Pancreas (tissue), 10 donors: ENCODE measurements around the gene GRIN2C. TPM values are rescaled to one million over a fixed set of nuclear protein-coding genes. Genes with fewer than 3 reads are reported as not detected.

Experiments
- ATAC-seq, 4 donors: fragments of 200-7000 bp; cut with Tn5 transposase; one replicate each; pipeline versions ENCODE4 v1.8.0 to v1.9.1; 2020; ENCODE audit warnings: mild to moderate bottlenecking in 4 of 4, moderate library complexity in 4 of 4
- DNase-seq, 6 donors: peaks; one replicate each; pipeline ENCODE4 v3.0.0-alpha.2; 2020
- FAIRE-seq: peaks from 2 replicates; lab custom pipeline; 2012; peaks lifted over from hg19 to GRCh38; lab: Jason Lieb, UNC
- H3K27ac ChIP-seq, 4 donors: fragments of 200-600 bp; sonication (generic); 1 replicate in 3 of 4; 2 replicates in 1 of 4; pipeline versions ENCODE4 v1.5.0 to v1.8.0; 2020
- H3K27me3 ChIP-seq, 4 donors: fragments of 200-600 bp; one replicate each; pipeline ENCODE4 v1.8.0; 2021
- H3K36me3 ChIP-seq, 3 donors: fragments of 200-600 bp; sonication (generic) in 1 of 3; one replicate each; pipeline versions ENCODE4 v1.5.0 to v1.8.0; 2020 to 2021
- H3K4me1 ChIP-seq, 3 donors: fragments of 200-600 bp; one replicate each; pipeline ENCODE4 v1.8.0; 2021
- H3K4me3 ChIP-seq, 4 donors: fragments of 200-600 bp; sonication (generic) in 2 of 4; one replicate each; pipeline versions ENCODE4 v1.5.0 to v1.8.0; 2020 to 2021
- H3K9me3 ChIP-seq, 4 donors: fragments of 200-600 bp; one replicate each; pipeline ENCODE4 v1.8.0; 2021
- WGBS, 2 donors: extraction: QIAGEN DNeasy Blood & Tissue Kit; methylation state at CpG; one replicate each; pipeline ENCODE4 v1.1.7; 2013; 5-methylcytosine and 5-hydroxymethylcytosine counted together
- intact Hi-C, 3 donors: fragments of 100-400 bp; cut with DNase I; formaldehyde crosslinking; loops; one replicate each; pipeline versions ENCODE4 v1.11.1 to v1.14.2; 2022
- polyA plus RNA-seq, 2 donors: library from polyadenylated mRNA; stranded (reverse); fragments of 200-250 nt; gene quantifications; one replicate each; pipeline ENCODE4 v1.2.3, GENCODE V29; 2013
- total RNA-seq, 6 donors: library from RNA; stranded (reverse); fragmentation: NEBNext Ultra II Directional in 4 of 6; extraction: Animal tissue kit (Norgen Biotek cat#: 25700) in 4 of 6; gene quantifications; one replicate each; pipeline versions ENCODE4 v1.2.1 to v1.2.4, GENCODE V29; 2021 to 2023
- TF ChIP-seq, protein P1 (sequence below), 4 donors: fragments of 200-600 bp; sonication (generic) in 3 of 4; IDR thresholded peaks; one replicate each; pipeline versions ENCODE4 v1.5.0 to v1.8.0; 2021; ENCODE audit warnings: antibody characterized with exemption in 4 of 4
- donor health status: healthy with polysubstance abuse.
- donor health status: DM: no; HTN: no; CAD: no; lungs with moderate emphysema.
- donor health status: DM: no; HTN: no; CAD: no.
- donor health status: control.
- donor health status: control.
- donor health status: Bipolar disorder and iron deficiency.
- donor health status: DM: yes; HTN: yes; CAD: no.
- donor health status: DM: no; HTN: no; CAD: no.
- donor health status: DM: no; HTN: no; CAD: no.
- donor health status: DM: yes; HTN: yes; CAD: no.

The GRIN2C gene
- total and polyA plus RNA-seq, 8 donors, result 0.03 to 0.15 (median 0.09) TPM; not detected in 3

DNA sequence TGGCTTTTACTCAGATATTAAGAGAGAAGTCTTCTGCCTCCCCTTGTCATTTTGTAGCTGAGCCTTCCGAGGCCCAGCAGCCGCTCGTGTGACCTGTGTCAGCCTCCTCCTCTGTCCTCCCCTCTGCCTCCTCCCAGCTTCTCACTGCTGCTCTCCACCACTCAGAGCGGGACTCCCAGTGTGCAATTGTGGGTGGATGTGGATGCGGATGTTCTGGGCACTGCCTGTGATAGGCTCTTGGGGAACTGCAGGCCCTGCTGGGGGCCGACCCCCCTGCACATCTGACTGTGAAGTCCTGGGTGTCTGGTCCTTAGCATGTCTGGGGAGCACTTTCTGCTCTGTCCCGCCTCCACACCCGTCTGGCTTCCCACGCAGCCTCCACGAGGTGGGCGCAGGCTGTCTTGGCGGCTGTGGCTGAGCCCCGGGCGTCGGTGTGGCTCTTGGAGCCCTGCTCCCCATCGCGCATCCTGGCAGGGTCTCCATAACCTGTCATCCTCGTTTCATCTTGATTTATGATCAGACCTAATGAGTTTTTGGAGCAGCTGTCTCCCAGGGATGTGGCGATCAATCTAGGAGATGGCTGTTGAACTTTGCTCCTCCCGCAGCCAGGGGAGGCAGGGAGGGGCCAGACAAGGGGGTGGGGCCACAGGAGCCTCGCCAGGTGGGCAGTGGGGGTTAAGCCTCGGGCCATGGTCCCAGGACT is 28.1 kb downstream of the GRIN2C start:
- ATAC-seq (no peak), FAIRE-seq (no peak)

DNA sequence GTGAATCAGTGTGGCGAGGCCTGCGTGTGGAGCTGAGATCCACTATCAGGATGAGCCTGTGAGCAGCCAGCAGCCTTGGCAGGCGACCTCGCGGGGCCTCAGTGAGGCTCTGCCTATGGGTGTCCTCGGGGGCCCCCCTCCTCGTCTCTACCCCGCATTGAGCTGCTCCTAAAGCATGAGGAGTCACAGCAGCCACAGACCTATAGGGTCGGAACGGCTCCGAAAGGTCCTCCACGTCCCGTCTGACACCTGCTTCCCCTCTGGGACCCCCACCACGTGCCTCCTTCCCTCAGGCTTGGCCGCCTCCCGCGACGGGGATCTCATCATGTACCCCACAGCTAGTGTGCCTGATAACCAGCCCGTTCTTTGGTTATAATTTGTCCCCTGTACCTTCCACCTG is 28.8 kb downstream of the GRIN2C start:
- TF ChIP-seq, protein P1, sequence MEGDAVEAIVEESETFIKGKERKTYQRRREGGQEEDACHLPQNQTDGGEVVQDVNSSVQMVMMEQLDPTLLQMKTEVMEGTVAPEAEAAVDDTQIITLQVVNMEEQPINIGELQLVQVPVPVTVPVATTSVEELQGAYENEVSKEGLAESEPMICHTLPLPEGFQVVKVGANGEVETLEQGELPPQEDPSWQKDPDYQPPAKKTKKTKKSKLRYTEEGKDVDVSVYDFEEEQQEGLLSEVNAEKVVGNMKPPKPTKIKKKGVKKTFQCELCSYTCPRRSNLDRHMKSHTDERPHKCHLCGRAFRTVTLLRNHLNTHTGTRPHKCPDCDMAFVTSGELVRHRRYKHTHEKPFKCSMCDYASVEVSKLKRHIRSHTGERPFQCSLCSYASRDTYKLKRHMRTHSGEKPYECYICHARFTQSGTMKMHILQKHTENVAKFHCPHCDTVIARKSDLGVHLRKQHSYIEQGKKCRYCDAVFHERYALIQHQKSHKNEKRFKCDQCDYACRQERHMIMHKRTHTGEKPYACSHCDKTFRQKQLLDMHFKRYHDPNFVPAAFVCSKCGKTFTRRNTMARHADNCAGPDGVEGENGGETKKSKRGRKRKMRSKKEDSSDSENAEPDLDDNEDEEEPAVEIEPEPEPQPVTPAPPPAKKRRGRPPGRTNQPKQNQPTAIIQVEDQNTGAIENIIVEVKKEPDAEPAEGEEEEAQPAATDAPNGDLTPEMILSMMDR (IDR thresholded peaks at IDR 0.05), result no peak
- Histone ChIP-seq H3K4me3 (no peak overlapping the region), H3K27me3 (no peaks in the 10 kb centered on the region), H3K9me3 (no peaks in the 10 kb centered on the region), H3K4me1 (no peaks in the 10 kb centered on the region), H3K36me3 (no peaks in the 10 kb centered on the region), H3K27ac (no peak overlapping the region)
- intact Hi-C loops, result no loop called here
- DNase-seq, result peak in 1 of 6 donors; percentile 41
- no peak for FAIRE-seq
- 92 to 95% methylated on average over 19 of the region's 19 CpGs for WGBS, 2 donors
- no peak for ATAC-seq

More for the DNA sequence above, 28.1 kb downstream of the GRIN2C start:
- TF ChIP-seq, protein P1 (IDR thresholded peaks at IDR 0.05), result no peak
- no peaks in the 10 kb centered on the region for H3K27me3 ChIP-seq
- H3K27ac ChIP-seq, result no peak overlapping the region
- no peak overlapping the region for H3K4me3 ChIP-seq
- intact Hi-C loops, result no loop called here
- no peaks in the 10 kb centered on the region for H3K36me3 ChIP-seq
- WGBS, 2 donors, result 73 to 82% methylated on average over 22 of the region's 22 CpGs
- no peak for DNase-seq
- no peaks in the 10 kb centered on the region for H3K9me3 ChIP-seq
- no peaks in the 10 kb centered on the region for H3K4me1 ChIP-seq

DNA sequence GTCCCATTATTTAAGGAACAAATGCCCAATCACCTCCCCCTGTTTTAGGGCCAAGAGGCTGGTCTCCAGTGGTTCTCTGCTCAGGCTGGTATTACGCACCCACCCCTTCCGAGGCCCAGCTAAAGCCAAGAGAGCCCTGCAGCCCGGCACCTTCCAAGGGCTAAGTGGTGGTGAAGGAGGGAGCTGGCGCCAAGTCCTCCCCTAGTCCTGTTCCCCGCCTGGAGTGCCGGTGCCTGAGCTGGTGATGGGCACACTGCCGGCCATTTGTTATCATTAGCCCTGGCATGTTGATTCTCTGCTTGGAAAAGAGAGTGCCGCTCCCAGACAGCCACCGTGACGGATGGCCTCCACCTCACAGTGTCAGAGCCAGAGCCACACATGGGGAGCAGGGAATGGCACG is 31.9 kb downstream of the GRIN2C start:
- ATAC-seq (no peak), DNase-seq (peak in 1 of 6 donors; percentile 40), FAIRE-seq (no peak)
- TF ChIP-seq, protein P1 (IDR thresholded peaks at IDR 0.05), result no peak
- no peaks in the 10 kb centered on the region for H3K9me3 ChIP-seq
- H3K27ac ChIP-seq, result no peak overlapping the region
- H3K27me3 ChIP-seq, result no peaks in the 10 kb centered on the region
- no peaks in the 10 kb centered on the region for H3K4me1 ChIP-seq
- intact Hi-C loops, result no loop called here
- 93 to 94% methylated on average over 11 of the region's 11 CpGs for WGBS, 2 donors
- H3K4me3 ChIP-seq, result no peak overlapping the region
- H3K36me3 ChIP-seq, result no peaks in the 10 kb centered on the region

DNA sequence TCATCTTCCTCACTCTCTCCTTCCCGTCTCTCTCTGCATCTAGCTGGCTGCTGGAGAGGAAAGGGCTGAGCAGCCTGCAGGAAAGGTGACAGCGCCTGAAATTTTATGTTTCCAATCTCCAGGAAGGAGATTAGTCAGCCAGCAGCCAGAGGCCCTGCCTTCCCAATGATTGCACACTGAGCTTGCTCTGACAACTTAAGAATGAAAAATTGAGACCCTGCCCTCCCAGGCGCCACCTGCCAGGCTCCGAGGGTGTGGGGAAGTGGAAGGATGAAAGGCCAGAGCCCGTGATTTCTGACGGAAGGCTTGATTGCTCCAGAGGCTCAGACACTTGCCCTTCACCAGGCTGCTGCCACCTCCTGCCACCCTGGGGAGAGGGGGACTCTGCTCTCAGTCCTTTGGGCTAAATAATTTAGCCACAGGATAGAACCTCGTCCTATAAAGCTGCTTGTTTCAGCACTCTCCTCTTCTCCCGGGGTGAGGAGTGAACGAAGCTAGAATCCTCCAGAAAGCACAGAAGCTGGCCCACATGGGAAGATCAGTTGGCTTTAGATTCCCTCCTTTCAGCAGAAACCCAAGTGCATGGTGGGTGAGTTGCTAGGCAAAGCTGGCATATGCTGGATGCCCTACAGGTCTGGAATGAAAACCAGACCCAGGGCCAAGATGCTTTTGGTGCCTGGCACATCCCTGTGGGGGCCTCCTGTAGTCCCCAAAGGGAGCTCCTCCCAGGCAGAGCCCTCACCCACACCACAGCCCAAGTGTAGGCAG is 33.5 kb downstream of the GRIN2C start:
- ATAC-seq (no peak), DNase-seq (no peak), FAIRE-seq (no peak)
- Histone ChIP-seq H3K27me3 (no peaks in the 10 kb centered on the region), H3K36me3 (no peaks in the 10 kb centered on the region), H3K4me3 (no peak overlapping the region), H3K9me3 (no peaks in the 10 kb centered on the region), H3K4me1 (no peaks in the 10 kb centered on the region), H3K27ac (no peak overlapping the region)
- intact Hi-C loops, result no loop called here
- 83 to 88% methylated on average over 9 of the region's 9 CpGs for WGBS, 2 donors
- TF ChIP-seq, protein P1 (IDR thresholded peaks at IDR 0.05), result no peak
